ENCODE measurements around the gene WIPI1. TPM values are rescaled to one million over a fixed set of nuclear protein-coding genes. Genes with fewer than 3 reads are reported as not detected.

WIPI1 gene
- total RNA-seq, 1 donor from 2014 or later = 252 TPM

- peaks cover 4% of the 10 kb centered on the region for H3K27me3 Mint-ChIP-seq (ENCODE audit: unreplicated experiment)
- H3K27ac Mint-ChIP-seq (ENCODE audit: unreplicated experiment) = no peak overlapping the region
- no peak overlapping the region for H3K4me3 Mint-ChIP-seq (ENCODE audit: unreplicated experiment)
- no peak for DNase-seq
- H3K9me3 Mint-ChIP-seq (ENCODE audit: unreplicated experiment) = peaks cover 2% of the 10 kb centered on the region
- peaks cover 7% of the 10 kb centered on the region for H3K4me1 Mint-ChIP-seq (ENCODE audit: low read depth, unreplicated experiment)
- H3K36me3 Mint-ChIP-seq (ENCODE audit: unreplicated experiment) = no peaks in the 10 kb centered on the region
- no peak for TF ChIP-seq CTCF (IDR thresholded peaks at IDR 0.05; ENCODE audit: partially characterized antibody, unreplicated experiment)
Observed at GRCh38 chr17:68400404-68400735, 56.9 kb downstream of the WIPI1 start.

- H3K27ac Mint-ChIP-seq (ENCODE audit: unreplicated experiment) = no peak overlapping the region
- H3K27me3 Mint-ChIP-seq (ENCODE audit: unreplicated experiment) = peaks cover 4% of the 10 kb centered on the region
- no peak overlapping the region for H3K4me3 Mint-ChIP-seq (ENCODE audit: unreplicated experiment)
- peaks cover 2% of the 10 kb centered on the region for H3K9me3 Mint-ChIP-seq (ENCODE audit: unreplicated experiment)
- no peak for TF ChIP-seq CTCF (IDR thresholded peaks at IDR 0.05; ENCODE audit: partially characterized antibody, unreplicated experiment)
- DNase-seq = no peak
- peaks cover 7% of the 10 kb centered on the region for H3K4me1 Mint-ChIP-seq (ENCODE audit: low read depth, unreplicated experiment)
- H3K36me3 Mint-ChIP-seq (ENCODE audit: unreplicated experiment) = no peaks in the 10 kb centered on the region
Observed at GRCh38 chr17:68399638-68400403, 57.5 kb downstream of the WIPI1 start.

GRCh38 chr17:68398691-68399637 is 58.3 kb downstream of the WIPI1 start:
- Mint-ChIP-seq H3K9me3 (ENCODE audit: unreplicated experiment) (peaks cover 2% of the 10 kb centered on the region), H3K27me3 (ENCODE audit: unreplicated experiment) (peaks cover 4% of the 10 kb centered on the region), H3K4me3 (ENCODE audit: unreplicated experiment) (no peak overlapping the region), H3K27ac (ENCODE audit: unreplicated experiment) (peak overlapping the region; percentile 62), H3K4me1 (ENCODE audit: low read depth, unreplicated experiment) (peaks cover 7% of the 10 kb centered on the region), H3K36me3 (ENCODE audit: unreplicated experiment) (no peaks in the 10 kb centered on the region)
- peak; percentile 68 for DNase-seq
- peak; percentile 67 for TF ChIP-seq CTCF (IDR thresholded peaks at IDR 0.05; ENCODE audit: partially characterized antibody, unreplicated experiment)

GRCh38 chr17:68397108-68397536 is 60.2 kb downstream of the WIPI1 start:
- Mint-ChIP-seq H3K4me3 (ENCODE audit: unreplicated experiment) (no peak overlapping the region), H3K27ac (ENCODE audit: unreplicated experiment) (no peak overlapping the region), H3K27me3 (ENCODE audit: unreplicated experiment) (peaks cover 4% of the 10 kb centered on the region), H3K36me3 (ENCODE audit: unreplicated experiment) (no peaks in the 10 kb centered on the region), H3K4me1 (ENCODE audit: low read depth, unreplicated experiment) (peaks cover 7% of the 10 kb centered on the region), H3K9me3 (ENCODE audit: unreplicated experiment) (peaks cover 2% of the 10 kb centered on the region)
- DNase-seq = no peak
- TF ChIP-seq CTCF (IDR thresholded peaks at IDR 0.05; ENCODE audit: partially characterized antibody, unreplicated experiment) = no peak
